ENCODE results near the gene TRAF3IP1. TPM values are rescaled to one million over a fixed set of nuclear protein-coding genes. Genes with fewer than 3 reads are reported as not detected.
"Not testable (repeated sequence)": the region's sequence is repeated elsewhere in the genome, so short reads cannot be mapped to it uniquely, and the experiment has no call there.

The TRAF3IP1 gene
- total RNA-seq, 1 donor from 2014 or later = 20.8 TPM

GRCh38 chr2:238438856-238439849 is 118.8 kb downstream of the TRAF3IP1 start:
- no peak overlapping the region for H3K4me3 ChIP-seq
- H3K27ac ChIP-seq = peak overlapping the region; percentile 25
- peak; percentile 95 for ATAC-seq
- no peaks in the 10 kb centered on the region for H3K27me3 ChIP-seq
- H3K4me1 ChIP-seq = peaks cover 16% of the 10 kb centered on the region
- DNase-seq = no peak
- peaks cover 32% of the 10 kb centered on the region for H3K36me3 ChIP-seq
- TF ChIP-seq, protein P1, sequence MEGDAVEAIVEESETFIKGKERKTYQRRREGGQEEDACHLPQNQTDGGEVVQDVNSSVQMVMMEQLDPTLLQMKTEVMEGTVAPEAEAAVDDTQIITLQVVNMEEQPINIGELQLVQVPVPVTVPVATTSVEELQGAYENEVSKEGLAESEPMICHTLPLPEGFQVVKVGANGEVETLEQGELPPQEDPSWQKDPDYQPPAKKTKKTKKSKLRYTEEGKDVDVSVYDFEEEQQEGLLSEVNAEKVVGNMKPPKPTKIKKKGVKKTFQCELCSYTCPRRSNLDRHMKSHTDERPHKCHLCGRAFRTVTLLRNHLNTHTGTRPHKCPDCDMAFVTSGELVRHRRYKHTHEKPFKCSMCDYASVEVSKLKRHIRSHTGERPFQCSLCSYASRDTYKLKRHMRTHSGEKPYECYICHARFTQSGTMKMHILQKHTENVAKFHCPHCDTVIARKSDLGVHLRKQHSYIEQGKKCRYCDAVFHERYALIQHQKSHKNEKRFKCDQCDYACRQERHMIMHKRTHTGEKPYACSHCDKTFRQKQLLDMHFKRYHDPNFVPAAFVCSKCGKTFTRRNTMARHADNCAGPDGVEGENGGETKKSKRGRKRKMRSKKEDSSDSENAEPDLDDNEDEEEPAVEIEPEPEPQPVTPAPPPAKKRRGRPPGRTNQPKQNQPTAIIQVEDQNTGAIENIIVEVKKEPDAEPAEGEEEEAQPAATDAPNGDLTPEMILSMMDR (IDR thresholded peaks at IDR 0.05) = no peak
- intact Hi-C loops (cut with DNase I) = no loop called here
- no peaks in the 10 kb centered on the region for H3K9me3 ChIP-seq

DNA sequence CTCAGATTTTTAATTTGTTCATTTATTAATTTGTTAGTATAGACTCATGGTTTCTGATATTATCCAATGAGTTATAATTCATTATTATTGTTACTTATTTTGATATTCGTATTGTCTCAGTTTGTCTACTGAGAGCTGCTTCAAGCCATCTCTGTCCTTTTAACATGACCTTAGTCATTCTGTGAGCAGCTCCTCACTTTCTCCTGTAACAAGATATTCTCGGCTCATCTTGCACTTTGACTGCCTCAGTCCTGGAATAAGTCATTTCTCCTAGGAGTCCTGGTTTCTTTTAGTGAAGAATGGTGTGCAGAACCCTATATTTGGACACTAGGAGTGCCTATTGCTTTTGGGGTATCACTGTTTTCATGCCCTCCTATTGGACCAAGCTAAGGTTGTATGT is 119.6 kb downstream of the TRAF3IP1 start:
- DNase-seq (no peak), ATAC-seq (no peak)
- intact Hi-C loops (cut with DNase I) = no loop called here
- Histone ChIP-seq H3K4me3 (no peak overlapping the region), H3K36me3 (peaks cover 32% of the 10 kb centered on the region), H3K9me3 (no peaks in the 10 kb centered on the region), H3K4me1 (peaks cover 16% of the 10 kb centered on the region), H3K27ac (peak overlapping the region; percentile 5), H3K27me3 (no peaks in the 10 kb centered on the region)
- TF ChIP-seq, protein P1 (IDR thresholded peaks at IDR 0.05) = no peak

DNA sequence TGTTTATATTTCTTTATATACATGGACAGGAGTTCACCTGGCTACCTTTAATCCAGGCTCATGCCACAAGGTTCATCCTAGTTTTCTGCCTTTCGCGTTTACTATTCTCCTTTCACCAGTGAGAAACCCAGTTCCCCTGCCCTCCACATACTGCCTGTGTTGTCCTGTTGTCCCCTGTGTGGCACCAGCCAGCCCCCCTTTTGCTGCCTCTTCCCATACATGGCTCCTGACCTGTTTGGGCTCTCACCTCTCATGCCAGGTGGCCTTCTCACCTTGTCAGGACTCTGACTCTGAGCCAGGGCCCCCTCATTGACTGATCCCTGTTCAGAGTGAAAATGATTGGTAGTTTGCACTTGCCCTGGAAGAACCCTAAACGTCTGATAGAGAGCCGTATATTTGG is 120.0 kb downstream of the TRAF3IP1 start:
- intact Hi-C loops (cut with DNase I) = no loop called here
- TF ChIP-seq, protein P1 (IDR thresholded peaks at IDR 0.05) = no peak
- H3K27me3 ChIP-seq = no peaks in the 10 kb centered on the region
- ATAC-seq = no peak
- H3K36me3 ChIP-seq = peaks cover 32% of the 10 kb centered on the region
- H3K4me3 ChIP-seq = no peak overlapping the region
- H3K4me1 ChIP-seq = peaks cover 16% of the 10 kb centered on the region
- H3K27ac ChIP-seq = peak overlapping the region; percentile 5
- no peaks in the 10 kb centered on the region for H3K9me3 ChIP-seq
- DNase-seq = no peak

DNA sequence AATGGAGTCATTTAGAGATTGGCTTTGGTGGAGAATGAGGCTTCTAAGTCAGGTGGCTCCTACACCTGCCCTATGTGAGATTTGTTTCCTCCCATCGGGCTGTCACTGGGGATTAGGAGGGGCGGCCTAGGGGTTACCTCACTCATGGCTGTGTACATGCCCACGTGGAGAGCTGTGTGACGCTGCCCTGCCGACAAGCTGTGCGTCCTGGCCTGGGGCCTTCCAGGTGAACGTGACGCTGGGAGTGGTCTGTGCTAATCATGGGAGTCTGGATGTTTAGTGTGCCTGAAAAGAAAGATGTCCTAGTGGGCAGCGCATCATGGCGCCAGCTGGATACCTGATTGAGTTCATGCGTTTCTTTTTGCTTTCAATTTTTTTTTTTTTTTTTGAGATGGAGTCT is 120.4 kb downstream of the TRAF3IP1 start:
- intact Hi-C loops (cut with DNase I) = no loop called here

DNA sequence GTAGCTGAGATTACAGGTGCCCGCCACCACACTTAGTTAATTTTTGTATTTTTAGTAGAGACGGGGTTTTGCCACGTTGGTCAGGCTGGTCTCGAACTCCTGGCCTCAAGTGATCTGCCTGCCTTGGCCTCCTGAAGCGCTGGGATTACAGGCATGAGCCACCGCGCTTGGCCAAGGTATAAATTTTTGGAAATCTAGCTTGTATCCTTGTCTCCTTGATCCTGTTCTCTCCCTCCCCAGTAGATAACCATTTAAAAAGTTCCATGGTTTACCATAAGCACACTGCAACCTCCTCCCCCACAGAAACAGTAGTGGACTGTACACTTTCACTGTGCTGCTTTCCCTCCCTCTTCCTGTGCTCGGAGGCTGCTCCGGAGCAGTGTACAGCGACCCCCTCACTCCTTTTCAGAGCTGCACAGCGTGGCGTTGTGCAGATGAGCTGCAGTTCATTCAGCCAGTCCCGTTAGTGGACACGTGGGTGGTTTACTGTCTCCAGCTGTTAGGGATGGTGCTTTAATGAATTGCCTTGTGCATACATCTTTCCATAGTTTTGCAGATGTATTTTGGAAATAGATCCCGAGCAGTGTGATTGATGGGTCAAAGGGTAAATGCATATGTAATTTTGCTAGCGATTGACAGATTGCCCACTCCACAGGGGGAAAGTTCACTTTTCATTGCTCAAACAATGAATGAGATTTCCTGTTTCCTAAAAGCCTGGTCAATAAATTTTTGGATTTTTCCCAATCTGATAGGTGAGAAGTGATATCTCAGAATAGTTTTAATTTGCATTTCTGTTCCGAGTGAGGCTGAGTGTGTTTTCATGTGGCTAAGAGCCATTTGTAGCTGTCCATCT is 121.2 kb downstream of the TRAF3IP1 start:
- peaks cover 33% of the 10 kb centered on the region for H3K36me3 ChIP-seq
- intact Hi-C loops (cut with DNase I) = no loop called here
- H3K27me3 ChIP-seq = no peaks in the 10 kb centered on the region
- peaks cover 16% of the 10 kb centered on the region for H3K4me1 ChIP-seq
- no peak for ATAC-seq
- TF ChIP-seq, protein P1 (IDR thresholded peaks at IDR 0.05) = no peak
- H3K9me3 ChIP-seq = no peaks in the 10 kb centered on the region
- no peak overlapping the region for H3K27ac ChIP-seq
- DNase-seq = no peak
- H3K4me3 ChIP-seq = no peak overlapping the region

More for the DNA sequence above, 120.4 kb downstream of the TRAF3IP1 start:
- peaks cover 32% of the 10 kb centered on the region for H3K36me3 ChIP-seq
- H3K4me1 ChIP-seq = peaks cover 16% of the 10 kb centered on the region
- ATAC-seq (no peak), DNase-seq (no peak)
- no peak overlapping the region for H3K4me3 ChIP-seq
- H3K27me3 ChIP-seq = no peaks in the 10 kb centered on the region
- no peaks in the 10 kb centered on the region for H3K9me3 ChIP-seq
- H3K27ac ChIP-seq = no peak overlapping the region
- TF ChIP-seq, protein P1 (IDR thresholded peaks at IDR 0.05) = no peak

GRCh38 chr2:238442257-238442656 is 121.9 kb downstream of the TRAF3IP1 start:
- peaks cover 37% of the 10 kb centered on the region for H3K36me3 ChIP-seq
- intact Hi-C loops (cut with DNase I); DNase-seq; ATAC-seq; H3K4me3 ChIP-seq; H3K27ac ChIP-seq; H3K27me3 ChIP-seq; H3K9me3 ChIP-seq: not testable (repeated sequence)
- peaks cover 16% of the 10 kb centered on the region for H3K4me1 ChIP-seq

Measured in upper lobe of right lung (tissue), 1 donor.